Natural killer cell (primary cell): ENCODE results near the gene S100A3. TPM values are rescaled to one million over a fixed set of nuclear protein-coding genes. Genes with fewer than 3 reads are reported as not detected.

Source experiments
- ATAC-seq, 3 donors: fragments of 150-1000 bp in 2 of 3; fragments of 200-7000 bp in 1 of 3; cut with Tn5 transposase; 1 replicate in 1 of 3; 2 replicates in 2 of 3; pipeline ENCODE4 v1.10.0; 2021; ENCODE audit warnings: mild to moderate bottlenecking in 2 of 3, moderate library complexity in 2 of 3
- DNase-seq, 2 donors: peaks; one replicate each; pipeline versions ENCODE4 v3.0.0 to v3.0.0-alpha.2; 2013 to 2021; ENCODE audit warnings: mixed read lengths in 1 of 2
- H3K27ac ChIP-seq: one replicate; pipeline ENCODE4 v1.5.1; 2013; ENCODE audit warnings: mild to moderate bottlenecking, low read length
- H3K27me3 ChIP-seq: one replicate; pipeline ENCODE4 v1.6.1; 2013; ENCODE audit warnings: low read length; ENCODE audit not compliant: control insufficient read depth, insufficient read depth
- H3K36me3 ChIP-seq: one replicate; pipeline ENCODE4 v1.6.1; 2013; ENCODE audit warnings: low read length; ENCODE audit not compliant: control insufficient read depth, insufficient read depth
- H3K4me1 ChIP-seq: one replicate; pipeline ENCODE4 v1.6.1; 2013; ENCODE audit warnings: low read length; ENCODE audit not compliant: control insufficient read depth, insufficient read depth
- H3K4me3 ChIP-seq: one replicate; pipeline ENCODE4 v1.5.1; 2013; ENCODE audit warnings: low read length
- H3K9me3 ChIP-seq: one replicate; pipeline ENCODE4 v1.6.1; 2013; ENCODE audit warnings: low read length; ENCODE audit not compliant: control insufficient read depth, insufficient read depth
- H3K27ac Mint-ChIP-seq, 2 donors: one replicate each; pipeline ENCODE4 v1.8.0; 2022; ENCODE audit warnings: mild to moderate bottlenecking in 2 of 2, mixed read lengths in 2 of 2, moderate library complexity in 1 of 2
- H3K27me3 Mint-ChIP-seq, 2 donors: one replicate each; pipeline ENCODE4 v1.8.0; 2022; ENCODE audit warnings: low read depth in 2 of 2, mixed read lengths in 2 of 2
- H3K36me3 Mint-ChIP-seq: one replicate; pipeline ENCODE4 v1.8.0; 2022; ENCODE audit warnings: mixed read lengths
- H3K4me1 Mint-ChIP-seq, 2 donors: one replicate each; pipeline ENCODE4 v1.8.0; 2022; ENCODE audit warnings: mixed read lengths in 2 of 2
- H3K4me3 Mint-ChIP-seq: one replicate; pipeline ENCODE4 v1.8.0; 2022; ENCODE audit warnings: mild to moderate bottlenecking, moderate library complexity, mixed read lengths
- H3K9me3 Mint-ChIP-seq, 2 donors: one replicate each; pipeline ENCODE4 v1.8.0; 2022; ENCODE audit warnings: mixed read lengths in 2 of 2
- WGBS: methylation state at CpG from one replicate; pipeline ENCODE4 v1.1.7; 2013; ENCODE audit warnings: missing lambda C conversion rate; ENCODE audit not compliant: insufficient coverage; 5-methylcytosine and 5-hydroxymethylcytosine counted together
- intact Hi-C: fragments of 100-400 bp; cut with micrococcal nuclease; formaldehyde crosslinking; loops from one replicate; pipeline ENCODE4 v1.14.2; 2022
- total RNA-seq, 4 donors: library from RNA; stranded (reverse); fragments of 120-200 nt in 1 of 4; gene quantifications; one replicate each; pipeline versions ENCODE4 v1.2.3 to v1.2.4, GENCODE V29; 2013 to 2022
- TF ChIP-seq, protein P1 (sequence below): fragments of 200-600 bp; IDR thresholded peaks from one replicate; pipeline ENCODE4 v1.8.0; 2022; ENCODE audit warnings: antibody characterized with exemption

The S100A3 gene
- total RNA-seq, 3 donors from 2014 or later (not counting 1 experiment from before 2014, with no cell fraction given): not detected

DNA sequence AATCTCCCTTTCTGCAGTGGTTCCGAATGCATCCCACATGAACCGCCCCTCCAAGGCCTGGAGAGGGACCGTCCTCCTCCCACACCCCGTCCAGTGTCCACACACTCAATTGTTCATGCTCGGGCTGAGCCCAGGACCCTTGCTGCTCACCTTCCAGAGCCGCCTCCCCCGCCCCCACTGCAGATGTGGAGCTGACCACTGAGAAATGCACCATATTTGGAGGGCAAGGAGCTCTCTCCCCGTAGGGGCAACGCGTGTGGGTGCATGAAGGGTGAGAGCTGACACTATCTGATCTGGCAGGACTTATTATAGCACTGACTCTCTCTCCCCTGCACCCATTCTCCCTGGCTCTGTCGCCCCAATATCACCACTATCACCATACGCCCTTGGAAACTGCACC, 4.0 kb upstream of the S100A3 start:
- H3K36me3 Mint-ChIP-seq: no peaks in the 10 kb centered on the region
- H3K27ac Mint-ChIP-seq: no peak overlapping the region
- Histone ChIP-seq H3K4me3 (no peak overlapping the region), H3K36me3 (no peaks in the 10 kb centered on the region), H3K27ac (no peak overlapping the region), H3K27me3 (no peaks in the 10 kb centered on the region), H3K4me1 (peaks cover 7% of the 10 kb centered on the region), H3K9me3 (no peaks in the 10 kb centered on the region)
- ATAC-seq (no peak), DNase-seq (no peak)
- intact Hi-C loops: no loop called here
- peaks cover 0 to 14% of the 10 kb centered on the region in 2 donors for H3K4me1 Mint-ChIP-seq
- no peaks in the 10 kb centered on the region for H3K9me3 Mint-ChIP-seq
- 91% methylated on average over 12 of the region's 12 CpGs for WGBS
- TF ChIP-seq, protein P1, sequence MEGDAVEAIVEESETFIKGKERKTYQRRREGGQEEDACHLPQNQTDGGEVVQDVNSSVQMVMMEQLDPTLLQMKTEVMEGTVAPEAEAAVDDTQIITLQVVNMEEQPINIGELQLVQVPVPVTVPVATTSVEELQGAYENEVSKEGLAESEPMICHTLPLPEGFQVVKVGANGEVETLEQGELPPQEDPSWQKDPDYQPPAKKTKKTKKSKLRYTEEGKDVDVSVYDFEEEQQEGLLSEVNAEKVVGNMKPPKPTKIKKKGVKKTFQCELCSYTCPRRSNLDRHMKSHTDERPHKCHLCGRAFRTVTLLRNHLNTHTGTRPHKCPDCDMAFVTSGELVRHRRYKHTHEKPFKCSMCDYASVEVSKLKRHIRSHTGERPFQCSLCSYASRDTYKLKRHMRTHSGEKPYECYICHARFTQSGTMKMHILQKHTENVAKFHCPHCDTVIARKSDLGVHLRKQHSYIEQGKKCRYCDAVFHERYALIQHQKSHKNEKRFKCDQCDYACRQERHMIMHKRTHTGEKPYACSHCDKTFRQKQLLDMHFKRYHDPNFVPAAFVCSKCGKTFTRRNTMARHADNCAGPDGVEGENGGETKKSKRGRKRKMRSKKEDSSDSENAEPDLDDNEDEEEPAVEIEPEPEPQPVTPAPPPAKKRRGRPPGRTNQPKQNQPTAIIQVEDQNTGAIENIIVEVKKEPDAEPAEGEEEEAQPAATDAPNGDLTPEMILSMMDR: no peak
- no peak overlapping the region for H3K4me3 Mint-ChIP-seq
- H3K27me3 Mint-ChIP-seq: peaks cover 0 to 8% of the 10 kb centered on the region in 2 donors

DNA sequence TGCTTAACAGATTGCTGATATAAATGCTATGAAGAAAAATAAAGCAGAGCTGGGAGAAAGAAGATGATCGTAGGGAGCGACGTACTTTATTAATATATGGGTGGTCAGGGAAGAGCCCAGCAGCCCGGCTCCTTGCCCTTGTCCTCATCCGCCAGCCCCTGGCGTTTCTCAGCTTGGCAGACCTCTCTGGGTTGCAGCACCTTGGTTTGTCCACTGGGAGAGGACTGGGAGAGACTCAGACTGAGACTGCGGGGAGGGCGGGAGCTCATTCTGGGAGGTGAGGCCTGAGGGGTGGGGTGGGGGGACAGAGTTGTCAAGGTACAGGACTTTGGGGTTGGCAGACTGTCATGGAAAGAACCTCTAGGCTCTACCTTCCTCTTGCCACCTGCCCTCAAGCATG, 3.3 kb upstream of the S100A3 start:
- intact Hi-C loops: no loop called here
- H3K27me3 Mint-ChIP-seq: peaks cover 0 to 8% of the 10 kb centered on the region in 2 donors
- no peaks in the 10 kb centered on the region for H3K36me3 ChIP-seq
- TF ChIP-seq, protein P1: no peak
- H3K9me3 Mint-ChIP-seq: no peaks in the 10 kb centered on the region
- no peak overlapping the region for H3K4me3 Mint-ChIP-seq
- H3K36me3 Mint-ChIP-seq: no peaks in the 10 kb centered on the region
- peaks cover 0 to 16% of the 10 kb centered on the region in 2 donors for H3K4me1 Mint-ChIP-seq
- no peaks in the 10 kb centered on the region for H3K27me3 ChIP-seq
- ATAC-seq: no peak
- H3K4me3 ChIP-seq: no peak overlapping the region
- peaks cover 12% of the 10 kb centered on the region for H3K4me1 ChIP-seq
- no peaks in the 10 kb centered on the region for H3K9me3 ChIP-seq
- WGBS: 97% methylated on average over 8 of the region's 8 CpGs
- H3K27ac ChIP-seq: no peak overlapping the region
- no peak overlapping the region for H3K27ac Mint-ChIP-seq
- DNase-seq: no peak

DNA sequence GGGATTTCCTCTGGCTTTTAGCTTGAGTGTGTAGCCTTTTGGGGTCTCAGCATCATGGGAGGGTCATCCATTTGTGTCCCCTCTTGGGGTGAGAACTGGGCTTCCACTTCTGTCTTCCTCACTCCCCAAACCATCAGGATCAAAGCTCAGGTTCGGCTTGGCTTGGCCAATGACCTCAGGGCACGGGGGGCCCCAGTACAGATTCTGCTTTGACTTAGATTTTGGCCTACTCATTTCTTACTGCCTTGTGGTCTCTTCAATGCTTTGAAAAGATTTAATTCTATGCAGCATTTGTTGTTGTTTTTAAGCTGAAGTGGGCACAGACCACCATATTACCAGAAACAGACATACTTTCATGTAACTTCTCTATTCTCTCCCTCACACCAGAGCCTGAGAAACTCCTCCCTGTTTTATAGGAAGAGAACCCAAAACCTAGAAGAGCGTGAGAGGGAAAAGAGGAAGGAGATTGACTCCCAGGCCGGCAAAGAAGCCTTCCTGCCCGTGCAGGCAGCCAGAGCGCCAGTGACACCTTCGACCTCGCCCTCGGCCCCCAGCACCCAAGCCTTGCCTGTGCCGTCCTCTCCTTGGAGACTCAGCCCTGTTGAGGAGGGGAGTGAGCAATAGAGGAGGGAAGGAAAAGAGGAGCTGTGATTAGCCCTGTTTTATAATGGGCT, 1.9 kb upstream of the S100A3 start:
- Histone ChIP-seq H3K9me3 (no peaks in the 10 kb centered on the region), H3K4me1 (peaks cover 23% of the 10 kb centered on the region), H3K4me3 (no peak overlapping the region), H3K27ac (no peak overlapping the region), H3K36me3 (no peaks in the 10 kb centered on the region), H3K27me3 (no peaks in the 10 kb centered on the region)
- H3K36me3 Mint-ChIP-seq: no peaks in the 10 kb centered on the region
- WGBS: 62% methylated on average over 10 of the region's 10 CpGs
- DNase-seq (no peak), ATAC-seq (no peak)
- H3K4me3 Mint-ChIP-seq: no peak overlapping the region
- no peak overlapping the region for H3K27ac Mint-ChIP-seq
- H3K27me3 Mint-ChIP-seq: peaks cover 0 to 8% of the 10 kb centered on the region in 2 donors
- peaks cover 8 to 29% of the 10 kb centered on the region in 2 donors for H3K4me1 Mint-ChIP-seq
- TF ChIP-seq, protein P1: no peak
- H3K9me3 Mint-ChIP-seq: no peaks in the 10 kb centered on the region
- intact Hi-C loops: no loop called here

DNA sequence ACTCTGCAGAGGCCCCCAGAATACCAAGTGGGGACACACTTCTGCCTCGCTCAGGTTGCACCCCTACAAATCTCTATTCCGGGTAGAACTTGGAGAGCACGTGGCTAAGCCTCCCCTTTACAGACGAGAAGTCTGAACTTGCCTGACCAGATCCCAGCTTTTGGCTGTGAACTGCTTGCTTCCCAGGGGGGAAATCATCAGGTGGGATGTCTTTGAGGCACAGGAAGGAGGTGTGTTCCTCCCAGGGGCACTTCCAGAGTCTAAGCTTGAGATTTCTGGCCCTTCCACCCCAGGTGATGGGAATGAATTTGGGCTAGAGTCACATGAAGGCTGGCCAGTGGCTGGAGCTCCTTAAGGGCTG, 1.3 kb upstream of the S100A3 start:
- Mint-ChIP-seq H3K4me3 (no peak overlapping the region), H3K27me3 (peaks cover 0 to 8% of the 10 kb centered on the region in 2 donors), H3K27ac (no peak overlapping the region), H3K4me1 (peaks cover 13 to 35% of the 10 kb centered on the region in 2 donors), H3K9me3 (no peaks in the 10 kb centered on the region), H3K36me3 (no peaks in the 10 kb centered on the region)
- intact Hi-C loops: no loop called here
- ATAC-seq: no peak
- H3K27me3 ChIP-seq: no peaks in the 10 kb centered on the region
- no peak overlapping the region for H3K4me3 ChIP-seq
- peaks cover 29% of the 10 kb centered on the region for H3K4me1 ChIP-seq
- DNase-seq: no peak
- 93% methylated on average over 4 of the region's 4 CpGs for WGBS
- TF ChIP-seq, protein P1: no peak
- H3K27ac ChIP-seq: no peak overlapping the region
- H3K36me3 ChIP-seq: no peaks in the 10 kb centered on the region
- H3K9me3 ChIP-seq: no peaks in the 10 kb centered on the region
